AG04450 (cell line): Measurements from ENCODE around the gene WDPCP. TPM values are rescaled to one million over a fixed set of nuclear protein-coding genes. Genes with fewer than 3 reads are reported as not detected.

Experiments
- CTCF ChIA-PET: fragments of 300-600, 350-600 bp; formaldehyde crosslinking; extraction: SDS; loops from one replicate; lab custom pipeline; 2022; ENCODE audit warnings: antibody characterized with exemption, inconsistent platforms; lab: Charles Lee
- POLR2A ChIA-PET: fragments of 350-600 bp; formaldehyde crosslinking; extraction: SDS; loops from one replicate; lab custom pipeline; 2021; ENCODE audit warnings: antibody characterized with exemption, inconsistent platforms; lab: Yijun Ruan, JAX
- DNase-seq: peaks from one replicate; pipeline ENCODE4 v3.0.0-alpha.2; 2011; ENCODE audit warnings: low read depth, low spot score
- H3K27ac ChIP-seq: one replicate; pipeline ENCODE4 v1.5.1; 2012; ENCODE audit warnings: low read depth, low read length, control low read depth
- H3K27me3 ChIP-seq: one replicate; pipeline ENCODE4 v1.6.0; 2012; ENCODE audit warnings: low read length; ENCODE audit not compliant: control insufficient read depth, insufficient read depth
- H3K4me3 ChIP-seq: 2 replicates; pipeline ENCODE4 v1.5.1; 2011; ENCODE audit warnings: mild to moderate bottlenecking, low read depth, low read length, control low read depth
- H3K9me3 ChIP-seq: 2 replicates; pipeline ENCODE4 v1.5.1; 2012; ENCODE audit warnings: low read length; ENCODE audit not compliant: control insufficient read depth, insufficient read depth
- polyA plus RNA-seq: library from polyadenylated mRNA; depleted of rRNA; stranded (reverse); fragments of >200 nt; gene quantifications from 2 replicates; pipeline ENCODE4 v1.2.3, GENCODE V29; 2011
- TF ChIP-seq, protein P1 (sequence below): IDR thresholded peaks from 2 replicates; pipeline ENCODE4 v1.5.1; 2011; ENCODE audit warnings: low read depth, low read length, control low read depth, inconsistent platforms

Gene WDPCP
- polyA plus RNA-seq, 1 experiment = 4.7 TPM

GRCh38 chr2:63346411-63346810 is 241.9 kb downstream of the WDPCP start:
- TF ChIP-seq, protein P1, sequence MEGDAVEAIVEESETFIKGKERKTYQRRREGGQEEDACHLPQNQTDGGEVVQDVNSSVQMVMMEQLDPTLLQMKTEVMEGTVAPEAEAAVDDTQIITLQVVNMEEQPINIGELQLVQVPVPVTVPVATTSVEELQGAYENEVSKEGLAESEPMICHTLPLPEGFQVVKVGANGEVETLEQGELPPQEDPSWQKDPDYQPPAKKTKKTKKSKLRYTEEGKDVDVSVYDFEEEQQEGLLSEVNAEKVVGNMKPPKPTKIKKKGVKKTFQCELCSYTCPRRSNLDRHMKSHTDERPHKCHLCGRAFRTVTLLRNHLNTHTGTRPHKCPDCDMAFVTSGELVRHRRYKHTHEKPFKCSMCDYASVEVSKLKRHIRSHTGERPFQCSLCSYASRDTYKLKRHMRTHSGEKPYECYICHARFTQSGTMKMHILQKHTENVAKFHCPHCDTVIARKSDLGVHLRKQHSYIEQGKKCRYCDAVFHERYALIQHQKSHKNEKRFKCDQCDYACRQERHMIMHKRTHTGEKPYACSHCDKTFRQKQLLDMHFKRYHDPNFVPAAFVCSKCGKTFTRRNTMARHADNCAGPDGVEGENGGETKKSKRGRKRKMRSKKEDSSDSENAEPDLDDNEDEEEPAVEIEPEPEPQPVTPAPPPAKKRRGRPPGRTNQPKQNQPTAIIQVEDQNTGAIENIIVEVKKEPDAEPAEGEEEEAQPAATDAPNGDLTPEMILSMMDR = no peak
- POLR2A ChIA-PET = no interaction called here
- CTCF ChIA-PET = no interaction called here
- Histone ChIP-seq H3K27ac (no peak overlapping the region), H3K9me3 (0 out of 2 replicates have a peak, but pooled peaks cover 3% of the 10 kb centered on the region), H3K4me3 (no peak overlapping the region), H3K27me3 (no peaks in the 10 kb centered on the region)
- no peak for DNase-seq

DNA sequence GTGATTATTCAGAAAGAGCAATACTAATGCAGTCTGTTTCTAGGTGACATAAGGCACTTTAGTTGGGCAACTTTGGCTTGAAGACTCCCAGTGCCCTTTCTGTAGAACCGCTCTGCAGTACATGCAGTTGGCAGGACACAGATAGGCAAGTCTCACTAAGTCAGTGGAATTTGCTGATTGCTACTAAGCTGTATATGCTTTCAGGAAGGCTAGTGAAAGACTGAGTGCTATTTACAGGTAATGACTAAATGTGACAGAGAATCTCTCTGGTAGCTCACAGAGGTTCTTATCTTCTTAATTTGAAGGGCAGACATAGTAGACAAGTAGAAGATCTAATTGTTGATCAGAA is 243.0 kb downstream of the WDPCP start:
- Histone ChIP-seq H3K9me3 (0 out of 2 replicates have a peak, but pooled peaks cover 3% of the 10 kb centered on the region), H3K27me3 (no peaks in the 10 kb centered on the region), H3K27ac (no peak overlapping the region), H3K4me3 (no peak overlapping the region)
- DNase-seq = no peak
- CTCF ChIA-PET = interaction anchor here (0.9 kb wide), 1 partner anchor 43 kb away, joined by 3 read pairs; no protein-coding TSS in a partner anchor
- POLR2A ChIA-PET = no interaction called here
- TF ChIP-seq, protein P1 = no peak

- 0 out of 2 replicates have a peak, but pooled peaks cover 3% of the 10 kb centered on the region for H3K9me3 ChIP-seq
- no peak for DNase-seq
- no peak overlapping the region for H3K27ac ChIP-seq
- TF ChIP-seq, protein P1 = no peak
- CTCF ChIA-PET = interaction anchor here (0.9 kb wide), 1 partner anchor 44 kb away, joined by 3 read pairs; no protein-coding TSS in a partner anchor
- H3K4me3 ChIP-seq = no peak overlapping the region
- POLR2A ChIA-PET = no interaction called here
- no peaks in the 10 kb centered on the region for H3K27me3 ChIP-seq
Observed at GRCh38 chr2:63344575-63345284, 243.5 kb downstream of the WDPCP start.

DNA sequence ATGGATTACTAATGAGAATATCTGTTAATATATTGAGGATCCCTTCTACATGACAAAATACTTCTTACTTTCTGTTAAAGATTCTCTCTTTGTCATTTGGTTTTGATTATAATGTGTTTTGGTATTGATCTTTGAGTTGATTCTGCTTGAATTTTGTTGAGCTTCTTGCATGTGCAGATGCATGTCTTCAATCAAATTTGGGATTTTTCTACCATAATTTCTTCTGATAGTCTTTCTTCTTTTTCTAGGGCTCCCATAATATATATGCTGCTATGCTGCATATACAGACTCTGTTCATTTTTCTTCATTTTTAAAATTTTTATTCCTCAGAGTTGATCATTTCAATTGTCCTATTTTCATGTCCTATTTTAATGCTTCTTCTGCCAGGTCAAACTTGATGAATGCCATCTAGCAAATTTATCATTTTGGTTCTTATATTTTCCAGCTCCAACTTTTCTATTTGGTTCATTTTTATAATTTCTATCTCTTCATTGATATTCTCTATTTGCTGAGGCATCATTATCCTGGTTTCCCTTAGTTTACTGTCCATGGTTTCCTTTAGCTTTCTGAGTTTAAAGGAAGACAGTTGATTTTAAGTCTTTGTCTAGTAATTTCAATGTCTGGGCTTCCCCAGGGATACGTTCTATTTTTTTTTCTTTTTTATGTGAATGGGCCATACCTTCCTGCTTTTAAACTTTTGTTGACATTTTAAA is 244.7 kb downstream of the WDPCP start:
- CTCF ChIA-PET = no interaction called here
- no peak overlapping the region for H3K4me3 ChIP-seq
- no peaks in the 10 kb centered on the region for H3K27me3 ChIP-seq

More for the DNA sequence above, 244.7 kb downstream of the WDPCP start:
- POLR2A ChIA-PET = no interaction called here
- TF ChIP-seq, protein P1 = no peak
- H3K9me3 ChIP-seq = 0 out of 2 replicates have a peak, but pooled peaks cover 3% of the 10 kb centered on the region
- no peak overlapping the region for H3K27ac ChIP-seq
- DNase-seq = no peak
